Suprapubic skin (tissue), 4 donors: Measurements from ENCODE around the gene SH2D3C. TPM values are rescaled to one million over a fixed set of nuclear protein-coding genes. Genes with fewer than 3 reads are reported as not detected.

Experiments used
- DNase-seq, 2 donors: peaks; one replicate each; pipeline ENCODE4 v3.0.0-alpha.2; 2019; ENCODE audit warnings: low spot score in 2 of 2
- H3K27ac ChIP-seq: fragments of 200-600 bp; sonication (generic); one replicate; pipeline ENCODE4 v1.5.1; 2019
- H3K27me3 ChIP-seq: fragments of 200-600 bp; sonication (generic); one replicate; pipeline ENCODE4 v1.5.1; 2019
- H3K36me3 ChIP-seq: fragments of 200-600 bp; sonication (generic); one replicate; pipeline ENCODE4 v1.5.1; 2019
- H3K4me1 ChIP-seq: fragments of 200-600 bp; sonication (generic); one replicate; pipeline ENCODE4 v1.5.1; 2019
- H3K4me3 ChIP-seq: fragments of 200-600 bp; sonication (generic); one replicate; pipeline ENCODE4 v1.5.1; 2019; ENCODE audit warnings: mild to moderate bottlenecking
- H3K9me3 ChIP-seq: fragments of 200-600 bp; sonication (generic); one replicate; pipeline ENCODE4 v1.5.1; 2019
- CTCF ChIP-seq, 2 donors: fragments of 200-600 bp in 1 of 2; fragments of 450-650 bp in 1 of 2; sonication (generic) in 1 of 2; IDR thresholded peaks; one replicate each; pipeline ENCODE4 v1.5.1; 2016 to 2019; ENCODE audit warnings: antibody characterized with exemption in 2 of 2, mild to moderate bottlenecking in 1 of 2, moderate library complexity in 1 of 2
- EP300 ChIP-seq: sonication (generic); formaldehyde crosslinking; IDR thresholded peaks from one replicate; pipeline ENCODE4 v1.6.1; 2017; ENCODE audit warnings: antibody characterized with exemption
- POLR2A ChIP-seq, 2 donors: fragments of 450-650 bp; IDR thresholded peaks; one replicate each; pipeline ENCODE4 v1.6.1; 2017; ENCODE audit warnings: antibody characterized with exemption in 2 of 2, mild to moderate bottlenecking in 2 of 2, moderate library complexity in 2 of 2
- POLR2AphosphoS5 ChIP-seq, 3 donors: sonication (generic); formaldehyde crosslinking; IDR thresholded peaks; one replicate each; pipeline ENCODE4 v1.6.1; 2017; ENCODE audit warnings: antibody characterized with exemption in 3 of 3
- WGBS: methylation state at CpG from one replicate; pipeline ENCODE4 v1.1.5; 2018; 5-methylcytosine and 5-hydroxymethylcytosine counted together
- total RNA-seq, 4 donors: library from RNA; depleted of rRNA; stranded (reverse); fragments of >200 nt; gene quantifications; one replicate each; pipeline ENCODE4 v1.1.0, GENCODE V29; 2016

Gene SH2D3C
- total RNA-seq, 4 donors from 2014 or later: 3.4 to 8.9 (median 6.1) TPM

DNA sequence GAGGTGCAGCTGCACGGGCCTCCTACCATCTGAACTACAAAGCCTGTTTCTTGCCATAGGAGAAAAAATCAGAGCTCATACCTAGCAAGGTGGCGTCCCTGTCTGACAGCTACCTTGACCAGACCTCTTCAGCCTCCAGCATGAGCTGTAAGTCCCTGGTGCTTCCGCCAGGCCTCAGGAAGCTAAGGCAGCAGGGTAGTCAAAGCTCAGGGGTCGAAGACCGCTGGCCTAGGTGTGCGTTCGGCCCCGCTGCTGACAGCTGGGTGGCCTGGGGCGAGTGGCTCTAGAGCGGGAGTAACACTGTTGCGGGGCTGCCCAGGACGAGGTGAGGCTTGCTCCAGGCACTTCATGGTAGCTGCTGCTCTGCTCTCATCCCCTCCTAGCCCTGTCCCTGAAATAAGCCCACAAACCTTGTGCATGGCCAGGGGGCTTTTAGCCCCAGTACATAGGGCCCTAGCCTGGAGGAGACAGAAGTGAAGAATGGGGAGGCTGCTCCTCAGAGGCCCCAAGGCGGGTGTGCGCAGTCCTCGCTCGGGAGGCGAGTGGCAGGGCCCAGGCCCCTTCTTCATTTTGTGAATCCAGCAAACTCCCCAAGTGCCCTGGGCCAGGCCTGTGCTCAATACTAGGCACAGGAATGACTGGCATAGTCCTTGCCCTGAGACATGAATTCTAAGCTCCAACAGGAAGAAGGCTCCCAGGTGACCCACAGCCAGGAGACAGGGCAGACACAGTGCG lies 48.8 kb downstream of the SH2D3C start:
- 97% methylated on average over 6 of the region's 18 CpGs for WGBS
- no peak for DNase-seq
- Histone ChIP-seq H3K27me3 (no peaks in the 10 kb centered on the region), H3K4me3 (no peak overlapping the region), H3K36me3 (peaks cover 30% of the 10 kb centered on the region), H3K4me1 (peaks cover 15% of the 10 kb centered on the region), H3K27ac (no peak overlapping the region), H3K9me3 (no peaks in the 10 kb centered on the region)
- TF ChIP-seq POLR2AphosphoS5 (IDR thresholded peaks at IDR 0.05): no peak
- TF ChIP-seq POLR2A (IDR thresholded peaks at IDR 0.05): no peak
- no peak for TF ChIP-seq EP300
- no peak for TF ChIP-seq CTCF (IDR thresholded peaks at IDR 0.05)

GRCh38 chr9:127728808-127729207 lies 49.7 kb downstream of the SH2D3C start:
- Histone ChIP-seq H3K4me3 (no peak overlapping the region), H3K27me3 (no peaks in the 10 kb centered on the region), H3K4me1 (peaks cover 15% of the 10 kb centered on the region), H3K36me3 (peaks cover 30% of the 10 kb centered on the region), H3K27ac (no peak overlapping the region), H3K9me3 (no peaks in the 10 kb centered on the region)
- 90% methylated on average over 7 of the region's 8 CpGs for WGBS
- DNase-seq: no peak
- TF ChIP-seq EP300 (no peak), POLR2AphosphoS5 (IDR thresholded peaks at IDR 0.05) (no peak), POLR2A (IDR thresholded peaks at IDR 0.05) (no peak), CTCF (IDR thresholded peaks at IDR 0.05) (no peak)

GRCh38 chr9:127726871-127727270 lies 51.6 kb downstream of the SH2D3C start:
- no peak for DNase-seq
- no peak overlapping the region for H3K27ac ChIP-seq
- H3K36me3 ChIP-seq: peaks cover 18% of the 10 kb centered on the region
- no peaks in the 10 kb centered on the region for H3K27me3 ChIP-seq
- H3K4me3 ChIP-seq: no peak overlapping the region
- 50% methylated on average over 2 of the region's 8 CpGs for WGBS
- H3K4me1 ChIP-seq: peaks cover 21% of the 10 kb centered on the region
- H3K9me3 ChIP-seq: no peaks in the 10 kb centered on the region
- no peak for TF ChIP-seq CTCF (IDR thresholded peaks at IDR 0.05)

DNA sequence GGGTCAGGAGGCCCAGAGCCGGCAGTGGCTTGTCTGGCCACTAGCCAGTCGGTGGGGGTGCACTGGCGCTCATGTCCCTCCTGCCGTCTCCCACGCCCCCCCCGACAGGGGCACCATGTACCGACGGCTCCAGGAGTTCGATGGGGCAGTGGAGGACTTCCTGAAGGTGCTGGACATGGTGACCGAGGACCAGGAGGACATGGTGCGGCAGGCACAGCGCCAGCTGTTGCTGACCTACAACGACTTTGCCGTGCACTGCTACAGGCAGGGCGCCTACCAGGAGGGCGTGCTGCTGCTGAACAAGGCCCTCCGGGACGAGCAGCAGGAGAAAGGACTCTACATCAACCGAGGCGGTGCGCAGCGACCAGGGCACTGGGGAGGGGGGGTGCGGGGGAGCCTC lies 54.5 kb downstream of the SH2D3C start:
- Histone ChIP-seq H3K4me3 (no peak overlapping the region), H3K4me1 (peaks cover 21% of the 10 kb centered on the region), H3K27me3 (no peaks in the 10 kb centered on the region), H3K36me3 (no peaks in the 10 kb centered on the region), H3K27ac (no peak overlapping the region), H3K9me3 (no peaks in the 10 kb centered on the region)
- DNase-seq: no peak
- WGBS: 45% methylated on average over 17 of the region's 23 CpGs
- TF ChIP-seq CTCF (IDR thresholded peaks at IDR 0.05) (no peak), EP300 (no peak), POLR2AphosphoS5 (IDR thresholded peaks at IDR 0.05) (no peak), POLR2A (IDR thresholded peaks at IDR 0.05) (no peak)

DNA sequence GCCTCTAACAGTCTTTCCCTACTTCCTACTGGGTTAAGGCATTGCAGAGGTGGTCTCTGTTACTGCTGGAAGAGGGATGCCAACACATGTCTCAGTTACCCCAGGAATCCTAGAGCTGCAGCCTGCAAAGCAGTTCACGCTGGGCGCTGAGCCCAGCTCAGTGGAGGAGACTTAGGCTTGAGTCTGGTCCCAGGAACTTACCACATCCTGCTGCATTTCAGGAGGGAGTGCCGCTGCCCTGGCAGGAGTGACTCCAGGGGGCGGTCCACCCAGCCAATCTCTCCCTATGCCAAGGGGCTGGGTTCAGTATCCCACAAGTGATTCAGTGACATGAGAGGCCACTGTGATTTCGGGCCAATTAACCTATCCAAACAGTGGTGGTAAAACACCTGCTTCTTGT lies 55.0 kb downstream of the SH2D3C start:
- WGBS: 70% methylated on average over 1 of the region's 5 CpGs
- Histone ChIP-seq H3K4me3 (no peak overlapping the region), H3K9me3 (no peaks in the 10 kb centered on the region), H3K4me1 (peaks cover 21% of the 10 kb centered on the region), H3K27me3 (no peaks in the 10 kb centered on the region), H3K36me3 (no peaks in the 10 kb centered on the region), H3K27ac (no peak overlapping the region)
- TF ChIP-seq EP300 (no peak), CTCF (IDR thresholded peaks at IDR 0.05) (no peak), POLR2AphosphoS5 (IDR thresholded peaks at IDR 0.05) (no peak), POLR2A (IDR thresholded peaks at IDR 0.05) (no peak)
- no peak for DNase-seq
